Activated effector memory CD4-positive, alpha-beta T cell treated with anti-CD3 and anti-CD28 coated beads, Interleukin-2, amount 50 U/mL, for 16 hours (primary cell): ENCODE measurements around the gene CKAP5.

Source experiments
- DNase-seq: peaks from one replicate; pipeline ENCODE4 v3.0.0-alpha.2; 2020

The CKAP5 gene

GRCh38 chr11:46695345-46696211 is 150.5 kb downstream of the CKAP5 start:
- DNase-seq = no peak

GRCh38 chr11:46694607-46695006 is 151.5 kb downstream of the CKAP5 start:
- DNase-seq = no peak

DNA sequence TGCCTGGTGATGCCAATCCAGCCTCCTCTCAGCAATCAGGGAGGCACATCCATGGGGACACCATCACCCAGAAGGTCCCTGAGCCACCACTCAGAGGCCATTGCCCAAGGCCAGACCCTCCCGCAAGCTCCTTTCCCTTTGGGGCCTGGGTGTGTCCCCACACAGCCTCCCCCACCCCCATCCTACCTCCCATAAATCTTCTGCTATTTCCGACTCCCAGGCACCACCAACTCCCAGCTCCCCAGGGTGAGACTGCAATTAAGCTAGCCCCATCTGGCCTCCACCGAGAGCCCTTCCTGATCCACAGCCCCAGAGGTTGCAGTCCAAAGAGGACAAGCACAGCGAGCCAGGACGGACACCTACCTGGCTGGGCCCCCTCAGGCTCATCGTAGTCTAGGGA is 152.0 kb downstream of the CKAP5 start:
- DNase-seq = no peak

- DNase-seq = no peak
Measured at GRCh38 chr11:46693597-46694012, 152.5 kb downstream of the CKAP5 start.
